ENCODE results near the gene MAP3K3.

MAP3K3 gene

GRCh38 chr17:63621684-63622573, at the start of gene MAP3K3:
TSS of gene MAP3K3 (plus strand) at chr17:63622417. CDS start at chr17:63622760, 343 bp downstream.
- no peaks in the 10 kb centered on the region for H3K9me3 ChIP-seq (ENCODE audit: control insufficient read depth, low read depth, low read length)
- peak within 1 kb of the TSS; percentile 80 for H3K4me3 ChIP-seq (ENCODE audit: low read length)
- H3K36me3 ChIP-seq (ENCODE audit: control insufficient read depth, low read depth, low read length) = no peaks in the 10 kb centered on the region
- H3K27ac ChIP-seq (ENCODE audit: low read length) = no peak within 1 kb of the TSS
- H3K27me3 ChIP-seq (ENCODE audit: control insufficient read depth, insufficient read depth, low read length) = no peaks in the 10 kb centered on the region
- H3K9ac ChIP-seq (ENCODE audit: low read length) = peak within 1 kb of the TSS; percentile 51
- peaks cover 10% of the 10 kb centered on the region for H3K4me1 ChIP-seq (ENCODE audit: control insufficient read depth, low read depth, low read length)

GRCh38 chr17:63573634-63574033, 48.6 kb upstream of the MAP3K3 start:
- no peak overlapping the region for H3K4me3 ChIP-seq (ENCODE audit: low read length)
- H3K9me3 ChIP-seq (ENCODE audit: control insufficient read depth, low read depth, low read length) = no peaks in the 10 kb centered on the region
- H3K9ac ChIP-seq (ENCODE audit: low read length) = no peak overlapping the region
- H3K27ac ChIP-seq (ENCODE audit: low read length) = no peak overlapping the region
- no peaks in the 10 kb centered on the region for H3K27me3 ChIP-seq (ENCODE audit: control insufficient read depth, insufficient read depth, low read length)
- H3K36me3 ChIP-seq (ENCODE audit: control insufficient read depth, low read depth, low read length) = no peaks in the 10 kb centered on the region
- H3K4me1 ChIP-seq (ENCODE audit: control insufficient read depth, low read depth, low read length) = no peaks in the 10 kb centered on the region

DNA sequence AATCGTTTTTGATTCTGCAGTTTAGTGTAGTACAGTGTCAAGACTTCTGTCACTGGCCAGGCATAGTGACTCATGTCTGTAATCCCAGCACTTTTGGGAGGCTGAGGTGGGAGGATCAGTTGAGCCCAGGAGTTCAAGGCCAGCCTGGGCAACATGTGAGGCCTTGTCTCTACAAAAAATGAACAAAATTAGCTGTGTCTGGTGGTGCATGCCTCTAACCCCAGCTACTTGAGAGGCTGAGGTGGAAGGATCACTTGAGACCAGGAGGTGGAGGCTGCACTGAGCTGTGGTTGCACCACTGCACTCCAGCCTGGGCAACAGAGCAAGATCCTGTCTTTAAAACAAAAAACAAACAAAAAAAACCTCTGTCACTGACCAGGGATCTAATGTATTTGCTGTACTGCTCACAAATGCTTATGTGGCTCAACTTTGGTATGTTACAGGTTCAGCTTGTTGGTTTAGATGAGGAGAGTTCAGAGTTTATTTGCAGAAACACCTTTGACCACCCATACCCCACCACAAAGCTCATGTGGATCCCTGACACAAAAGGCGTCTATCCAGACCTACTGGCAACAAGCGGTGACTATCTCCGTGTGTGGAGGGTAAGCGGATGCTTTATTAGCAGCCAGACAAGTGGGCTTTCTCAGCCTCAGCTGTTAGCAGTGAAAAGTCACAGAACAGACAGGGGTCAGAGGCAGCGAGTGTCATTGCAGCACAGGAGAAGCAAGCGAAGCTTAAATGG, 44.0 kb upstream of the MAP3K3 start:
- Histone ChIP-seq H3K9ac (ENCODE audit: low read length) (no peak overlapping the region), H3K9me3 (ENCODE audit: control insufficient read depth, low read depth, low read length) (no peaks in the 10 kb centered on the region), H3K27ac (ENCODE audit: low read length) (no peak overlapping the region), H3K36me3 (ENCODE audit: control insufficient read depth, low read depth, low read length) (peaks cover 24% of the 10 kb centered on the region), H3K4me1 (ENCODE audit: control insufficient read depth, low read depth, low read length) (peaks cover 7% of the 10 kb centered on the region), H3K27me3 (ENCODE audit: control insufficient read depth, insufficient read depth, low read length) (no peaks in the 10 kb centered on the region), H3K4me3 (ENCODE audit: low read length) (no peak overlapping the region)

- Histone ChIP-seq H3K27ac (ENCODE audit: low read length) (no peak overlapping the region), H3K36me3 (ENCODE audit: control insufficient read depth, low read depth, low read length) (peaks cover 29% of the 10 kb centered on the region), H3K4me3 (ENCODE audit: low read length) (no peak overlapping the region), H3K4me1 (ENCODE audit: control insufficient read depth, low read depth, low read length) (peaks cover 7% of the 10 kb centered on the region), H3K9me3 (ENCODE audit: control insufficient read depth, low read depth, low read length) (no peaks in the 10 kb centered on the region), H3K9ac (ENCODE audit: low read length) (no peak overlapping the region), H3K27me3 (ENCODE audit: control insufficient read depth, insufficient read depth, low read length) (no peaks in the 10 kb centered on the region)
Measured at GRCh38 chr17:63578769-63579111, 43.5 kb upstream of the MAP3K3 start.

- Histone ChIP-seq H3K4me3 (ENCODE audit: low read length) (no peak overlapping the region), H3K27ac (ENCODE audit: low read length) (no peak overlapping the region), H3K36me3 (ENCODE audit: control insufficient read depth, low read depth, low read length) (peaks cover 32% of the 10 kb centered on the region), H3K27me3 (ENCODE audit: control insufficient read depth, insufficient read depth, low read length) (no peaks in the 10 kb centered on the region), H3K9me3 (ENCODE audit: control insufficient read depth, low read depth, low read length) (no peaks in the 10 kb centered on the region), H3K4me1 (ENCODE audit: control insufficient read depth, low read depth, low read length) (peaks cover 7% of the 10 kb centered on the region), H3K9ac (ENCODE audit: low read length) (no peak overlapping the region)
Measured at GRCh38 chr17:63579633-63580032, 42.6 kb upstream of the MAP3K3 start.

GRCh38 chr17:63587770-63588169, 34.4 kb upstream of the MAP3K3 start:
- Histone ChIP-seq H3K36me3 (ENCODE audit: control insufficient read depth, low read depth, low read length) (peaks cover 57% of the 10 kb centered on the region), H3K27me3 (ENCODE audit: control insufficient read depth, insufficient read depth, low read length) (no peaks in the 10 kb centered on the region), H3K9me3 (ENCODE audit: control insufficient read depth, low read depth, low read length) (no peaks in the 10 kb centered on the region), H3K4me3 (ENCODE audit: low read length) (no peak overlapping the region), H3K4me1 (ENCODE audit: control insufficient read depth, low read depth, low read length) (no peaks in the 10 kb centered on the region), H3K9ac (ENCODE audit: low read length) (no peak overlapping the region), H3K27ac (ENCODE audit: low read length) (no peak overlapping the region)

DNA sequence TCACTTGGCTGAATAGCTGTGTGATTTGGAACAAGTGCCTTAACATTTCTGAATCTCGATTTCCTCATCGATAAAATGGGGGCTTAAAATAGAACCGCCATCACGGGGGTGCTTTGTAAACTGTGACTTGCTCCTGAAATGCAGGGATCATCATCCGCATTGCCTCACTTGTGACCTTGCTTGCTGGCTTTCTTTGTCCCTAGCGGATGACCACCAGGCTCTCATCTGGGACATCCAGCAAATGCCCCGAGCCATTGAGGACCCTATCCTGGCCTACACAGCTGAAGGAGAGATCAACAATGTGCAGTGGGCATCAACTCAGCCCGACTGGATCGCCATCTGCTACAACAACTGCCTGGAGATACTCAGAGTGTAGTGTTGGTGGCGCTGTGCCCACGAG, 33.4 kb upstream of the MAP3K3 start:
- no peaks in the 10 kb centered on the region for H3K27me3 ChIP-seq (ENCODE audit: control insufficient read depth, insufficient read depth, low read length)
- H3K36me3 ChIP-seq (ENCODE audit: control insufficient read depth, low read depth, low read length) = peaks cover 48% of the 10 kb centered on the region
- no peaks in the 10 kb centered on the region for H3K9me3 ChIP-seq (ENCODE audit: control insufficient read depth, low read depth, low read length)
- no peaks in the 10 kb centered on the region for H3K4me1 ChIP-seq (ENCODE audit: control insufficient read depth, low read depth, low read length)
- no peak overlapping the region for H3K27ac ChIP-seq (ENCODE audit: low read length)
- H3K4me3 ChIP-seq (ENCODE audit: low read length) = no peak overlapping the region
- H3K9ac ChIP-seq (ENCODE audit: low read length) = no peak overlapping the region

DNA sequence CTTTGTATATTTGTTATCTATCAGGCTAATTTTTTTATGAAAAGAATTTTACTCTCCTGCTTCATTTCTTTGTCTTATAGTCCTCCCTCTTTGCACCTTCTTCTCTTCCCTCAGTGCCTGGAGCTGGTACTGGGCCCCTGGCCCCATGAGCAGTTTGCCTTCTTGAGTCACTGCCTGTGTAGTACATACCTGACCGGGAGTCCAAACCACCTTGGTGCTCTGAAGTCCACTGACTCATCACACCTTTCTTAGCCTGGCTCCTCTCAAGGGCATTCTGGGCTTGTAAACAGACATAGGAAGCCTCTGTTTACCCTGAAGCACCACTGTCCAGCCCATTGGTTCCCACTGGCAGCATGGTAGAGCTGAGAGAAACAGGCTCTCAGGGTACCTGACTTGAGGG, 32.6 kb upstream of the MAP3K3 start:
- Histone ChIP-seq H3K9me3 (ENCODE audit: control insufficient read depth, low read depth, low read length) (no peaks in the 10 kb centered on the region), H3K27ac (ENCODE audit: low read length) (no peak overlapping the region), H3K4me3 (ENCODE audit: low read length) (no peak overlapping the region), H3K9ac (ENCODE audit: low read length) (no peak overlapping the region), H3K4me1 (ENCODE audit: control insufficient read depth, low read depth, low read length) (no peaks in the 10 kb centered on the region), H3K27me3 (ENCODE audit: control insufficient read depth, insufficient read depth, low read length) (no peaks in the 10 kb centered on the region), H3K36me3 (ENCODE audit: control insufficient read depth, low read depth, low read length) (peaks cover 46% of the 10 kb centered on the region)

DNA sequence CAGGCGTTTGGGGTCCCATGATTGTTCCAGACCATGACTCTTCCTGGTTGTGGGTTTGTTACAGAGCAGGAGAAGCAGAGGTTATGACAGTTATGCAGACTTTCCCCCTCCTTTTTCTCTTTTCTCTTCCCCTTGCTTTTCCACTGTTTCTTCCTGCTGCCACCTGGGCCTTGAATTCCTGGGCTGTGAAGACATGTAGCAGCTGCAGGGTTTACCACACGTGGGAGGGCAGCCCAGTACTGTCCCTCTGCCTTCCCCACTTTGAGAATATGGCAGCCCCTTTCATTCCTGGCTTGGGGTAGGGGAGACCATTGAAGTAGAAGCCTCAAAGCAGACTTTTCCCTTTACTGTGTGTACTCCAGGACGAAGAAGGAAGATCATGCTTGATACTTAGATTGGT, 29.4 kb upstream of the MAP3K3 start:
- no peaks in the 10 kb centered on the region for H3K4me1 ChIP-seq (ENCODE audit: control insufficient read depth, low read depth, low read length)
- no peak overlapping the region for H3K4me3 ChIP-seq (ENCODE audit: low read length)
- no peak overlapping the region for H3K9ac ChIP-seq (ENCODE audit: low read length)
- peaks cover 31% of the 10 kb centered on the region for H3K36me3 ChIP-seq (ENCODE audit: control insufficient read depth, low read depth, low read length)
- H3K9me3 ChIP-seq (ENCODE audit: control insufficient read depth, low read depth, low read length) = no peaks in the 10 kb centered on the region
- no peaks in the 10 kb centered on the region for H3K27me3 ChIP-seq (ENCODE audit: control insufficient read depth, insufficient read depth, low read length)
- no peak overlapping the region for H3K27ac ChIP-seq (ENCODE audit: low read length)

- no peaks in the 10 kb centered on the region for H3K9me3 ChIP-seq (ENCODE audit: control insufficient read depth, low read depth, low read length)
- H3K36me3 ChIP-seq (ENCODE audit: control insufficient read depth, low read depth, low read length) = peaks cover 13% of the 10 kb centered on the region
- no peak overlapping the region for H3K9ac ChIP-seq (ENCODE audit: low read length)
- no peaks in the 10 kb centered on the region for H3K27me3 ChIP-seq (ENCODE audit: control insufficient read depth, insufficient read depth, low read length)
- no peaks in the 10 kb centered on the region for H3K4me1 ChIP-seq (ENCODE audit: control insufficient read depth, low read depth, low read length)
- H3K4me3 ChIP-seq (ENCODE audit: low read length) = no peak overlapping the region
- no peak overlapping the region for H3K27ac ChIP-seq (ENCODE audit: low read length)
Measured at GRCh38 chr17:63595132-63595531, 27.1 kb upstream of the MAP3K3 start.

DNA sequence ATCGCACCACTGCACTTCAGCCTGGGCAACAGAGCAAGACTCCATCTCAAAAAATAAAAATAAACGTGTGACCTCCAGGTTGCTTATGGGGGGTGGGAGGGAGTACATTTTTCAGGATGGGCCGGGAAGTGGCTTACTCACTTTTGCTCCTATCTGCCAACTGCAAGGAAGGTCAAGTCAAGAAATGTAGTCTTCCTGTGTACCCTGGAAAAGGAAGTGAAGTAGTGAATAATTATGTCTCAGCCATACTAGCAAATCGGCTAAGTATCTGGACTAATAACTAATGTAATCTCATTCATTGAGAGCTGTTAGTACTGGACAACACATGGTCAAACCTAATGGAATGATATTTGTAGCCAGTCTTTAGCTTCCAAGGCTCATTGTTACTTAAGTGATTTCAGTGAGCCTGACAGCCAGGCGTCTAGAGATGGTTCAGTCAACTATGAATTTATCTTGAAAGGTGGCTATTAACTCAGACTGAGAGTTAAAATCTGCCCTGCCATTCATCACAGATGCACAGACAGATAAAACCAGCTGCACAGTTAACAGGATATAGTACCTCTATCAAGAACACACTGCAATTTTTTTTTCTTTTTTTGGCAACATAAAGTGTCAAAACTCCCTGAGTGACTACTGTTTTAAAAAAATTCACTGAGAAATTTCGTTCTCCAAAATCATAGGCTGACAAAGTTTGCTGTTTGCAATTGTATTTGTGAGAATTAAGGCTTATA, 25.2 kb upstream of the MAP3K3 start:
- H3K36me3 ChIP-seq (ENCODE audit: control insufficient read depth, low read depth, low read length) = no peaks in the 10 kb centered on the region
- no peaks in the 10 kb centered on the region for H3K9me3 ChIP-seq (ENCODE audit: control insufficient read depth, low read depth, low read length)
- H3K9ac ChIP-seq (ENCODE audit: low read length) = no peak overlapping the region
- no peaks in the 10 kb centered on the region for H3K27me3 ChIP-seq (ENCODE audit: control insufficient read depth, insufficient read depth, low read length)
- no peak overlapping the region for H3K27ac ChIP-seq (ENCODE audit: low read length)
- no peak overlapping the region for H3K4me3 ChIP-seq (ENCODE audit: low read length)
- H3K4me1 ChIP-seq (ENCODE audit: control insufficient read depth, low read depth, low read length) = peaks cover 3% of the 10 kb centered on the region

Data from iPS-18a (cell line).